Heart right ventricle (tissue), 16 donors: ENCODE data around the gene ZBTB7C. TPM values are rescaled to one million over a fixed set of nuclear protein-coding genes. Genes with fewer than 3 reads are reported as not detected.

Experiments used
- ATAC-seq, 8 donors: fragments of 200-7000 bp; cut with Tn5 transposase; one replicate each; pipeline ENCODE4 v1.9.1; 2020; ENCODE audit warnings: mild to moderate bottlenecking in 8 of 8, moderate library complexity in 8 of 8, moderate number of reproducible peaks in 1 of 8
- DNase-seq, 2 donors: peaks; one replicate each; pipeline ENCODE4 v3.0.0-alpha.2; 2020
- H3K27ac ChIP-seq, 10 donors: fragments of 200-600 bp; sonication (generic) in 2 of 10; one replicate each; pipeline versions ENCODE4 v1.5.0 to v1.8.0; 2020 to 2022; ENCODE audit warnings: mild to moderate bottlenecking in 3 of 10
- H3K27me3 ChIP-seq, 7 donors: fragments of 200-600 bp; one replicate each; pipeline ENCODE4 v1.8.0; 2021 to 2022; ENCODE audit warnings: mild to moderate bottlenecking in 2 of 7
- H3K36me3 ChIP-seq, 9 donors: fragments of 200-600 bp; sonication (generic) in 1 of 9; one replicate each; pipeline versions ENCODE4 v1.5.0 to v1.8.0; 2020 to 2022; ENCODE audit warnings: mild to moderate bottlenecking in 2 of 9
- H3K4me1 ChIP-seq, 9 donors: fragments of 200-600 bp; sonication (generic) in 1 of 9; one replicate each; pipeline versions ENCODE4 v1.5.0 to v1.8.0; 2020 to 2022; ENCODE audit warnings: mild to moderate bottlenecking in 4 of 9
- H3K4me3 ChIP-seq, 10 donors: fragments of 200-600 bp; sonication (generic) in 2 of 10; one replicate each; pipeline versions ENCODE4 v1.5.0 to v1.8.0; 2020 to 2022; ENCODE audit warnings: mild to moderate bottlenecking in 7 of 10, moderate library complexity in 2 of 10
- H3K9me3 ChIP-seq, 11 donors: fragments of 200-600 bp in 10 of 11; sonication (generic) in 2 of 11; one replicate each; pipeline versions ENCODE4 v1.5.0 to v1.8.0; 2013 to 2022; ENCODE audit warnings: mild to moderate bottlenecking in 2 of 11, control low read depth in 1 of 11, moderate library complexity in 1 of 11
- CTCF ChIP-seq, 9 donors: fragments of 200-600 bp; sonication (generic) in 2 of 9; IDR thresholded peaks; one replicate each; pipeline versions ENCODE4 v1.5.0 to v1.8.0; 2021 to 2022; ENCODE audit warnings: antibody characterized with exemption in 9 of 9, mild to moderate bottlenecking in 5 of 9, moderate library complexity in 1 of 9
- WGBS, 2 donors: extraction: QIAGEN DNeasy Blood & Tissue Kit; methylation state at CpG; one replicate each; pipeline ENCODE4 v1.1.7; 2013; ENCODE audit warnings: inconsistent platforms in 1 of 2; 5-methylcytosine and 5-hydroxymethylcytosine counted together
- intact Hi-C, 10 donors: fragments of 100-400 bp; cut with DNase I; formaldehyde crosslinking; loops; one replicate each; pipeline versions ENCODE4 v1.11.1 to v1.14.2; 2022
- polyA plus RNA-seq, 2 donors: library from polyadenylated mRNA; stranded (reverse); fragments of 200-250 nt; gene quantifications; one replicate each; pipeline ENCODE4 v1.2.3, GENCODE V29; 2013
- total RNA-seq, 10 donors: library from RNA; stranded (reverse); fragmentation: NEBNext Ultra II Directional in 3 of 10; extraction: Animal tissue kit (Norgen Biotek cat#: 25700) in 3 of 10; gene quantifications; one replicate each; pipeline versions ENCODE4 v1.2.1 to v1.2.4, GENCODE V29; 2021 to 2023
- donor health status: Arrhythmogenic right ventricular cardiomyopathy.
- donor health status: ischemic (EF 13 %, LVEDD 7.1; RV severe dilation, severe dysfunction).
- donor health status: healthy with polysubstance abuse.
- donor health status: DM: no; HTN: yes; CAD: no.
- donor health status: DM: no; HTN: no; CAD: no.
- donor health status: ischemic (EF 25% LVEDD 6.9; RV normal size, moderate dysfunction).
- donor health status: ischemic (EF 25% LVEDD 5.7; RV mildly dilated, moderate dysfunction).
- donor health status: healthy.
- donor health status: DM: yes; HTN: yes; CAD: no.
- donor health status: Ischemic cardiomyopathy.
- donor health status: ischemic (EF 35%, LVEDD 5.7; RV mildly dilated, moderate dysfunction).
- donor health status: nonischemic (EF 11% LVEDD 7.7; RV severe dilation, severe dysfunction).
- donor health status: DM: yes; HTN: yes; CAD: no.
- donor health status: PGD.
- donor health status: ischemic (EF 29% LVEDD 5.4; RV normal size, mild dysfunction).
- donor health status: nonischemic (EF 23%, LVEDD 6.1; RV moderate dilation, normal function).

The ZBTB7C gene
- total and polyA plus RNA-seq, 12 donors = 0.49 to 6.3 (median 1.5) TPM

- TF ChIP-seq CTCF (IDR thresholded peaks at IDR 0.05) = no peak
- intact Hi-C loops = no loop called here
- no peak for ATAC-seq
Observed at GRCh38 chr18:48256848-48257247, 152.3 kb downstream of the ZBTB7C start.

GRCh38 chr18:48254077-48254602 lies 155.0 kb downstream of the ZBTB7C start:
- TF ChIP-seq CTCF (IDR thresholded peaks at IDR 0.05) = no peak
- Histone ChIP-seq H3K27me3 (peaks cover 0 to 2% (median 0%) of the 10 kb centered on the region in 7 donors), H3K9me3 (peaks cover 0 to 29% (median 9%) of the 10 kb centered on the region in 11 donors), H3K36me3 (no peaks in the 10 kb centered on the region), H3K4me1 (no peaks in the 10 kb centered on the region), H3K4me3 (no peak overlapping the region), H3K27ac (no peak overlapping the region)
- no peak for DNase-seq
- 89 to 90% methylated on average over 10 of the region's 10 CpGs for WGBS, 2 donors
- intact Hi-C loops = no loop called here
- ATAC-seq = no peak

More at GRCh38 chr18:48256848-48257247, 152.3 kb downstream of the ZBTB7C start:
- Histone ChIP-seq H3K4me3 (no peak overlapping the region), H3K9me3 (peaks cover 0 to 29% (median 9%) of the 10 kb centered on the region in 11 donors), H3K4me1 (no peaks in the 10 kb centered on the region), H3K27ac (no peak overlapping the region), H3K36me3 (no peaks in the 10 kb centered on the region), H3K27me3 (peaks cover 0 to 2% (median 0%) of the 10 kb centered on the region in 7 donors)
- no peak for DNase-seq

- Histone ChIP-seq H3K27ac (no peak overlapping the region), H3K4me3 (no peak overlapping the region), H3K36me3 (no peaks in the 10 kb centered on the region), H3K4me1 (no peaks in the 10 kb centered on the region), H3K27me3 (no peaks in the 10 kb centered on the region), H3K9me3 (peaks cover 0 to 24% (median 9%) of the 10 kb centered on the region in 11 donors)
- ATAC-seq (no peak), DNase-seq (no peak)
- no peak for TF ChIP-seq CTCF (IDR thresholded peaks at IDR 0.05)
- WGBS, 2 donors = 95 to 96% methylated on average over 3 of the region's 3 CpGs
- intact Hi-C loops = no loop called here
Observed at GRCh38 chr18:48252525-48252924, 156.7 kb downstream of the ZBTB7C start.

- peaks cover 0 to 8% (median 0%) of the 10 kb centered on the region in 11 donors for H3K9me3 ChIP-seq
- intact Hi-C loops = no loop called here
- no peaks in the 10 kb centered on the region for H3K4me1 ChIP-seq
- no peak for ATAC-seq
- no peak for TF ChIP-seq CTCF (IDR thresholded peaks at IDR 0.05)
- DNase-seq = no peak
- WGBS, 2 donors = 74 to 77% methylated on average over 3 of the region's 3 CpGs
- H3K27ac ChIP-seq = no peak overlapping the region
- H3K36me3 ChIP-seq = no peaks in the 10 kb centered on the region
- H3K4me3 ChIP-seq = no peak overlapping the region
- no peaks in the 10 kb centered on the region for H3K27me3 ChIP-seq
Observed at GRCh38 chr18:48250918-48251317, 158.3 kb downstream of the ZBTB7C start.
